ENCODE results near the gene SLC38A9. TPM values are rescaled to one million over a fixed set of nuclear protein-coding genes. Genes with fewer than 3 reads are reported as not detected.
"Not testable (repeated sequence)": the region's sequence is repeated elsewhere in the genome, so short reads cannot be mapped to it uniquely, and the experiment has no call there.

SLC38A9 gene
- total RNA-seq, 2 donors from 2014 or later, result 15.8 to 25.9 TPM

- Mint-ChIP-seq H3K4me1 (ENCODE audit: low read depth) (peaks cover 14% of the 10 kb centered on the region), H3K27me3 (ENCODE audit: low read depth) (peaks cover 1% of the 10 kb centered on the region), H3K27ac (no peak overlapping the region), H3K4me3 (no peak overlapping the region), H3K36me3 (ENCODE audit: insufficient read depth in 2 of 2) (no peaks in the 10 kb centered on the region), H3K9me3 (no peaks in the 10 kb centered on the region)
- no peak for DNase-seq
- ATAC-seq (replicated peaks in 1 of 2), result peak in 1 of 2 donors; percentile 23
Measured at GRCh38 chr5:55724281-55724680, 12.2 kb upstream of the SLC38A9 start.

DNA sequence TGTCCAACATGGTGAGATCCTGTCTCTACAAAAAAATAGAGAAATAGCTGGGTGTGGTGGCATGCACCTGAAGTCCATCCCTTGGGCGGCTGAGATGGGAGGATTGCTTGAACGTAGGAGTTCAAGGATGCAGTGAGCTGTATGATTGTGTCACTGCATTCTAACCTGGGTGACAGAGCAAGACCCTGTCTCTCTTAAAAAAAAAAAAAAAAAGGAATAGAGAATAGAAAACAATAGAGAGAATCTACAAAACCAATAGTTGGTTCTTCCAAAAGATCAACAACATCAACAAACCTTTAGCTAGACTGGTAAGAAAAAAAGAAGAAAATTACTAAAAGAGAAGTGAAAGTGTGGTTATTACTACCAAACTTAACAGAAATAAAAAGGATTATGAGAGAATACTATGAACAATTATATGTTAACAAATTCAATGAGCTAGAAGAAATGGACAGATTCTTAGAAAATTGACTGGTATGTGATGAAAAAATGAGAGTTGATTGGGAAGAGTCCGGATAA is 8.1 kb upstream of the SLC38A9 start:
- Mint-ChIP-seq H3K9me3 (peaks cover 2 to 9% of the 10 kb centered on the region in 2 donors), H3K4me1 (ENCODE audit: low read depth) (peaks cover 14% of the 10 kb centered on the region)
- no peak for ATAC-seq (replicated peaks in 1 of 2)

DNA sequence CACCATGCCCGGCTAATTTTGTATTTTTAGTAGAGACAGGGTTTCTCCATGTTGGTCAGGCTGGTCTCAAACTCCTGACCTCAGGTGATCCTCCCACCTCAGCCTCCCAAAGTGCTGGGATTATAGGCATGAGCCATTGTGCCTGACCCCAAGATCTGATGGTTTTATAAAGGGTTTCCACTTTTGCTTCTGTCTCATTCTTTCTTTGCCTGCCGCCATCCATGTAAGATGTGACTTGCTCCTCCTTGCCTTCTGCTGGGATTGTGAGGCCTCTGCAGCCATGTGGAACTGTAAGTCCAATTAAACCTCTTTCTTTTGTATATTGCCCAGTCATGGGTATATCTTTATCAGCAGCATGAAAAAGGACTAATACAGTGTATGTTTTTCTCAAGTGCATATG is 6.9 kb upstream of the SLC38A9 start:
- DNase-seq; H3K36me3 Mint-ChIP-seq (ENCODE audit: insufficient read depth in 2 of 2); H3K9me3 Mint-ChIP-seq; ATAC-seq (replicated peaks in 1 of 2); H3K27ac Mint-ChIP-seq; H3K4me1 Mint-ChIP-seq (ENCODE audit: low read depth); H3K4me3 Mint-ChIP-seq; H3K27me3 Mint-ChIP-seq (ENCODE audit: low read depth): not testable (repeated sequence)

More for the DNA sequence above, 8.1 kb upstream of the SLC38A9 start:
- peaks cover 2 to 8% of the 10 kb centered on the region in 2 donors for H3K36me3 Mint-ChIP-seq (ENCODE audit: insufficient read depth in 2 of 2)
- no peak for DNase-seq
- H3K27ac Mint-ChIP-seq, result no peak overlapping the region
- no peak overlapping the region for H3K4me3 Mint-ChIP-seq
- H3K27me3 Mint-ChIP-seq (ENCODE audit: low read depth), result peaks cover 5% of the 10 kb centered on the region

DNA sequence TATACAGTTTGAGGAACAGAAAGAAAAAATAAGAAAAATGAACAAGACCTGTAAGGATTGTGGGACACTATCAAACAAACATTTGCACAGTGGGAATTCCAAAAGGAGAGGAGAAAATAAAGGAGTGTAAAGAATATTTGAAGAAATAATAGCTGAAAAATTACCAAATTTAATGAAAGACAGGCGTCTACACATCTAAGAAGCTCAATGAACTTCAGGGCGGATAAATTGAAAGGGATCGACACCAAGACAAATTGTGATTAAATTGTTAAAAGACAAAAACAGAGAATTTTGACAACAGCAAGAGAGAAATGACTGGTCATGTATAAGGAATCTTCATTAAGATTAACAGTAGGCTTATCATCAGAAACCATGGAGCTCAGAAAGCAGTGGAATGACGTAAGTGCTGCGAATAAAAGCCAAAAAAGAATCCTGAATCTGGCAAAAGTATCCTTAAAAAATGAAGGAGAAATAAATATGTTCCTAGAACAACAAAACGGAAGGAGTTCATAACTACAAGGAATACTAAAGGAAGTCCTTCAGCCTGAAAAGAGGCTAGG is 3.5 kb upstream of the SLC38A9 start:
- Mint-ChIP-seq H3K36me3 (ENCODE audit: insufficient read depth in 2 of 2) (peaks cover 4 to 8% of the 10 kb centered on the region in 2 donors), H3K9me3 (peaks cover 2 to 9% of the 10 kb centered on the region in 2 donors), H3K4me3 (no peak overlapping the region), H3K4me1 (ENCODE audit: low read depth) (peaks cover 13% of the 10 kb centered on the region), H3K27me3 (ENCODE audit: low read depth) (peaks cover 5% of the 10 kb centered on the region), H3K27ac (no peak overlapping the region)
- DNase-seq (no peak), ATAC-seq (replicated peaks in 1 of 2) (no peak)

- Mint-ChIP-seq H3K4me3 (no peak overlapping the region), H3K4me1 (ENCODE audit: low read depth) (peaks cover 13% of the 10 kb centered on the region), H3K9me3 (peaks cover 2 to 9% of the 10 kb centered on the region in 2 donors), H3K36me3 (ENCODE audit: insufficient read depth in 2 of 2) (peaks cover 4 to 8% of the 10 kb centered on the region in 2 donors), H3K27me3 (ENCODE audit: low read depth) (peaks cover 5% of the 10 kb centered on the region), H3K27ac (no peak overlapping the region)
- no peak for DNase-seq
- no peak for ATAC-seq (replicated peaks in 1 of 2)
Measured at GRCh38 chr5:55714749-55715148, 2.6 kb upstream of the SLC38A9 start.

- Mint-ChIP-seq H3K36me3 (ENCODE audit: insufficient read depth in 2 of 2) (peaks cover 4 to 8% of the 10 kb centered on the region in 2 donors), H3K4me3 (no peak overlapping the region)
- DNase-seq, result no peak
Measured at GRCh38 chr5:55714339-55714738, 2.2 kb upstream of the SLC38A9 start.

DNA sequence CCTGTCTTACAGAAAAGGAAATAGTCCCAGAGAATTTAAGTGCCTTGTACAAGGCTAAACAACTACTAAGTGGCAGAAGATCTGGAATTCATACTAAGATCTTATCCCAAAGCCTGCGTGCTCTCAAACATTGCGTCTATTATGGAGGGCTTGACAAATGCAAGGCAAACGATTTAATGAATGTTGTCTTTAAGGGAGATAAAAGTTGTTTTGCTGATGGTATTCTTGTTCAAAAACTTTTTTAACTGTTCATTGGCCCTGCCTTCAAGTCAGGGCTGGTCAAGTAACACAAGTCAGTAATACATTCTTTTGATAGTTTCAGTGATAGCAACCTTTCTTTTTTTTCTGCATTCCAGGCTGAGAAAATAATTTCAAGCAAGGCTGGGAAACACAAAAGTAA is 1.7 kb upstream of the SLC38A9 start:
- ATAC-seq (replicated peaks in 1 of 2) (no peak), DNase-seq (no peak)
- H3K4me3 Mint-ChIP-seq, result no peak overlapping the region
- H3K4me1 Mint-ChIP-seq (ENCODE audit: low read depth), result peaks cover 18% of the 10 kb centered on the region
- H3K27ac Mint-ChIP-seq, result no peak overlapping the region
- peaks cover 0 to 6% of the 10 kb centered on the region in 2 donors for H3K9me3 Mint-ChIP-seq
- H3K36me3 Mint-ChIP-seq (ENCODE audit: insufficient read depth in 2 of 2), result peaks cover 1 to 6% of the 10 kb centered on the region in 2 donors
- H3K27me3 Mint-ChIP-seq (ENCODE audit: low read depth), result peaks cover under 1% of the 10 kb centered on the region

More at GRCh38 chr5:55714339-55714738, 2.2 kb upstream of the SLC38A9 start:
- Mint-ChIP-seq H3K27ac (no peak overlapping the region), H3K4me1 (ENCODE audit: low read depth) (peaks cover 13% of the 10 kb centered on the region), H3K27me3 (ENCODE audit: low read depth) (peaks cover 5% of the 10 kb centered on the region), H3K9me3 (peaks cover 2 to 9% of the 10 kb centered on the region in 2 donors)
- ATAC-seq (replicated peaks in 1 of 2), result no peak

- Mint-ChIP-seq H3K27me3 (ENCODE audit: low read depth) (no peaks in the 10 kb centered on the region), H3K27ac (peak overlapping the region; percentile 93), H3K36me3 (ENCODE audit: insufficient read depth in 2 of 2) (peaks cover 0 to 1% of the 10 kb centered on the region in 2 donors), H3K4me1 (ENCODE audit: low read depth) (peaks cover 38% of the 10 kb centered on the region), H3K9me3 (peaks cover 0 to 1% of the 10 kb centered on the region in 2 donors), H3K4me3 (peak overlapping the region; percentile 96 to 99)
- ATAC-seq (replicated peaks in 1 of 2), result no peak
- peak; percentile 6 to 11 for DNase-seq
Measured at GRCh38 chr5:55711507-55712022, 559 bp downstream of the SLC38A9 start.

DNA sequence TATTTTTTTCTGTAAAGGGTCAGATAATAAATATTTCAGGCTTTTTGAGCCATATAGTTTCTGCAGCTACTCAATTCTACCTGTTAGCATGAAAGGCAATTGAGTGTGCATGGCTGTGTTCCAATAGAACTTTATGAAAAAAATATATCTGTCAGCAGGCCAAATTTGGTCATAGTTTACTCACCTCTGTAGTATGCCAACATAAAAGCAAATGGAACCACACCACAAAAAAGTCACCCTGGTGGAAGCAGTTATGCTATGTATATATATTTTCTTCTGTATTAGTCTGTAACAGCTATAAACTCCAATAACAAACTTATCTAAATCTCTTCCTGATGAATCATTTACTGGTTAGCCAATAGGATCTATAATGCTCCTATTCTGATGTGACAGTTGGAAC is 3.4 kb downstream of the SLC38A9 start:
- DNase-seq (peak; percentile 13 to 24), ATAC-seq (replicated peaks in 1 of 2) (peak; percentile 29 to 38)
- Mint-ChIP-seq H3K27me3 (ENCODE audit: low read depth) (no peaks in the 10 kb centered on the region), H3K36me3 (ENCODE audit: insufficient read depth in 2 of 2) (peaks cover 1% of the 10 kb centered on the region in 2 donors), H3K27ac (no peak overlapping the region), H3K9me3 (no peaks in the 10 kb centered on the region), H3K4me1 (ENCODE audit: low read depth) (peaks cover 44% of the 10 kb centered on the region), H3K4me3 (peak overlapping the region in 1 of 2 donors; percentile 16)

DNA sequence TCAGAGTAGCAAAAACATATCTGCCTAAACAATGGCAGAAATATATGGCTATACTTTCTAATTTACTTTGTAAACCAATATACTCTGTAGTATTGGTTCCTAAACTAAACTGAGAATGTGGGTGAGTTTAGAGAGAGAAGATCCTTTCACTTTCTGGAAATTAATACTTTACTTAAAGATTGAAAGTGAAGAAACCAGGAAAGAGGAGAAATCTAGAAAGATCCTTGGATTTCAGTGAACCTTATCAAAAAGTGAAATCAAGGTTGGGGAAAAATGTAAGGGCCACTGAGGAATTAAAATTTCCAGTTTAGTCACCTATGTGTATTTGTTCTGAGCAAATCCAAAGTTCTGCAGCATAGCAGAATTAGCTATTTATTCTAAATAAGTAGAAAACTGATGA is 5.9 kb downstream of the SLC38A9 start:
- H3K4me3 Mint-ChIP-seq, result no peak overlapping the region
- no peaks in the 10 kb centered on the region for H3K27me3 Mint-ChIP-seq (ENCODE audit: low read depth)
- H3K27ac Mint-ChIP-seq, result no peak overlapping the region
- no peak for DNase-seq
- H3K36me3 Mint-ChIP-seq (ENCODE audit: insufficient read depth in 2 of 2), result peaks cover 0 to 3% of the 10 kb centered on the region in 2 donors
- H3K4me1 Mint-ChIP-seq (ENCODE audit: low read depth), result peaks cover 44% of the 10 kb centered on the region
- no peaks in the 10 kb centered on the region for H3K9me3 Mint-ChIP-seq
- ATAC-seq (replicated peaks in 1 of 2), result no peak

DNA sequence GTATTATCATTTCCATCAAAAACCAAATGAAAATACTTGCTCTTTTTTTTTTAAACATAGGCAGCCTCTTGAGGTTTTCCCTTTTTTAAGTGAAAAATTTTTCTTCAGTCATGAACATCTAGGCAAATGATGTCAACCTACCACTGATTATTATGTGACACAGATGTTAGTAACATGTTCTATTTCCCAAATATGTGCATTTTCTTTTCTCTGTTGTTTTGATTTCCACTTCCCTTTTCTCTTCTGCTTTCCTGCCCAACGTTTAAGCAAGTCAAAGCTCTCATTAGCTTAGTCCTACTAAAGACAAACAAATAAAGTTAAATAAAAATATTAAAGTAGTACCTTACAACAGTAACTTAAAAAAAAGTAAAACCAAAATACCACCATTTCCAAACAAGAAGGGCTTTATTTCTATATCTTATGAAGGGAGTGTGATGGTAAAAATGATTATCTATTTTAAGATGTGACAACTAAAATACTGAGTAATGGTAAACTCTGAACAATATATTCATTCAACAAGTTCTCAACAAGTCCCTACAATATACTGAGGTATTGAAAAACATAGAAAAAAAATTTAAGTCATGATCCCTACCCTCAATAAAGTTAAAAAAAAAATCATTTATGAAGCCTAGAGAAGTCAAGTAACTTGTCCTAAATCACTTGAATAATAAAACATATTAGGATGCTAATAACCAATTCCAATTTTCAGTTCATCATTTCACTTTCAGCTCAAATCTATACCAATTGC is 9.4 kb downstream of the SLC38A9 start:
- no peak overlapping the region for H3K4me3 Mint-ChIP-seq
- no peak for ATAC-seq (replicated peaks in 1 of 2)
- H3K36me3 Mint-ChIP-seq (ENCODE audit: insufficient read depth in 2 of 2), result peaks cover 0 to 3% of the 10 kb centered on the region in 2 donors

DNA sequence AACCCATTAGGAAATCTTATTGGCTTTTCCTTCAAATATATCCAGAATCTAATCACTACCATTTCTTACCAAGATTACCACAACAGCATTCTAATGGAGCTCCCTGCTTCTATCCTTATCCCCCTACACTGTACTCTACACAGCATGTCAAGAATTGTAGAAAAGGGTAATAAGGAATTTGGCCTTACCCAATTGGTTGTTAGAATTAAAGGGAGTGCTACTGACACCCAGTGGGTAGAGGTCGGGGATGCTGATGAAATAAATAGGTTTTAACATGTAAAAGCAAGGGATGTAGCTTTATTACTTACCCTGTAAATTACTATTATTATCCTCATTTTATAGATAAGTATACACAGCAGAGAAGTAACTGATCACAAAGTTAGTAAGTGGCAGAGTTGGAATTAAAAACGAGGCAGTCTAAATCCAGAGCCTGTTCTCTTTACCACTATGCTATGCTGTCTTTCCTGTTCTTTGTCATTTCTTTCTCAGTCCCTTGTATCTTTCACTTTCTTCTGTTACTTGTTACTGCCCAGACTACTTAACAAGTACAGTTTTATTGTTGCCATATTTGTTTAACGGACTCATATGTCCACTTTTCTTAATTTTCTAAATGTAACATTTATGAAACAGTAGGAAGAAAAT is 10.5 kb downstream of the SLC38A9 start:
- Mint-ChIP-seq H3K4me3 (no peak overlapping the region), H3K4me1 (ENCODE audit: low read depth) (peaks cover 33% of the 10 kb centered on the region), H3K27me3 (ENCODE audit: low read depth) (no peaks in the 10 kb centered on the region), H3K9me3 (no peaks in the 10 kb centered on the region), H3K27ac (no peak overlapping the region), H3K36me3 (ENCODE audit: insufficient read depth in 2 of 2) (peaks cover 0 to 8% of the 10 kb centered on the region in 2 donors)
- peak in 1 of 2 donors; percentile 51 for ATAC-seq (replicated peaks in 1 of 2)
- DNase-seq, result no peak

More for the DNA sequence above, 9.4 kb downstream of the SLC38A9 start:
- no peaks in the 10 kb centered on the region for H3K9me3 Mint-ChIP-seq
- H3K4me1 Mint-ChIP-seq (ENCODE audit: low read depth), result peaks cover 42% of the 10 kb centered on the region
- no peaks in the 10 kb centered on the region for H3K27me3 Mint-ChIP-seq (ENCODE audit: low read depth)
- H3K27ac Mint-ChIP-seq, result no peak overlapping the region
- DNase-seq, result no peak

DNA sequence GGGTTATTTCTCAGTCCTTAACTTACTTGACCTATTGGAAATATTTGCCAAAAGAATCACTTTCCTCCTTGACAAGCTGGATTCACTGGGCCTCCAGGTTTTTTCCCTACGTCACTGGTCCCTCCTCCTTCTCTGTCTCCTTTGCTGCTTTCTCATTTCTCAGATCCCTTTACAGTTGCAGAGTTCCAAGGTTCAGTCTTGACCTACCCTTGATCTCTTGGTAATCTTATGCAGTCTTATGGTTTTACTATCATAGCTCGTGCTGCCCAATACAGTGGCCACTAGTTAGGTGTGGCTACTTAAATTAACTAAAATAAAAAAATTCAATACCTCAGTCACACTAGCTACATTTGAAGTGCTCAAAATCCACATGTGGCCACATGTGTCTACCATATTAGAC is 11.4 kb downstream of the SLC38A9 start:
- Mint-ChIP-seq H3K9me3 (no peaks in the 10 kb centered on the region), H3K4me1 (ENCODE audit: low read depth) (peaks cover 27% of the 10 kb centered on the region), H3K27ac (no peak overlapping the region), H3K4me3 (no peak overlapping the region), H3K27me3 (ENCODE audit: low read depth) (no peaks in the 10 kb centered on the region), H3K36me3 (ENCODE audit: insufficient read depth in 2 of 2) (peaks cover 0 to 8% of the 10 kb centered on the region in 2 donors)
- no peak for ATAC-seq (replicated peaks in 1 of 2)
- DNase-seq, result no peak

Measured in activated T-cell treated with anti-CD3 and anti-CD28 coated beads, Interleukin-2, amount 50 U/mL, for 72 hours (primary cell).